Activated CD4-positive, CD25-positive, alpha-beta regulatory T cell treated with anti-CD3 and anti-CD28 coated beads, Interleukin-2, amount 50 U/mL, for 24 hours (primary cell): ENCODE data around the gene SIRT1.
"Not testable (repeated sequence)": the region's sequence is repeated elsewhere in the genome, so short reads cannot be mapped to it uniquely, and the experiment has no call there.

ENCODE experiments used
- ATAC-seq, 2 donors: fragments of 150-1000 bp; cut with Tn5 transposase; one replicate each; pipeline ENCODE4 v1.10.0; 2021; ENCODE audit warnings: mild to moderate bottlenecking in 1 of 2, moderate library complexity in 1 of 2

The SIRT1 gene

GRCh38 chr10:67884313-67884841 lies at the start of gene SIRT1:
SIRT1 (plus strand) TSS chr10:67884656; CDS start chr10:67884722, 66 bp downstream.
- peak; percentile 80 to 81 for ATAC-seq

- not testable (repeated sequence) for ATAC-seq
Observed at GRCh38 chr10:67835541-67836394, 48.7 kb upstream of the SIRT1 start.

- ATAC-seq: no peak
Observed at GRCh38 chr10:67836488-67836887, 48.0 kb upstream of the SIRT1 start.

GRCh38 chr10:67836972-67837371 lies 47.5 kb upstream of the SIRT1 start:
- no peak for ATAC-seq

GRCh38 chr10:67837541-67838314 lies 46.7 kb upstream of the SIRT1 start, which contains the start of gene DNAJC12:
DNAJC12 (minus strand) TSS chr10:67838188; CDS start chr10:67838011, 177 bp downstream.
- ATAC-seq: peak; percentile 41 to 76

GRCh38 chr10:67839511-67839910 lies 44.9 kb upstream of the SIRT1 start:
- not testable (repeated sequence) for ATAC-seq

GRCh38 chr10:67839951-67840350 lies 44.5 kb upstream of the SIRT1 start:
- no peak for ATAC-seq

- ATAC-seq: no peak
Observed at GRCh38 chr10:67841737-67842136, 42.7 kb upstream of the SIRT1 start.

- no peak for ATAC-seq
Observed at GRCh38 chr10:67843284-67843683, 41.2 kb upstream of the SIRT1 start.

- ATAC-seq: peak; percentile 95 to 96
Observed at GRCh38 chr10:67849331-67850011, 35.0 kb upstream of the SIRT1 start.

- no peak for ATAC-seq
Observed at GRCh38 chr10:67851186-67851585, 33.3 kb upstream of the SIRT1 start.

GRCh38 chr10:67852761-67853160 lies 31.7 kb upstream of the SIRT1 start:
- ATAC-seq: no peak

GRCh38 chr10:67853512-67853911 lies 30.9 kb upstream of the SIRT1 start:
- no peak for ATAC-seq

- no peak for ATAC-seq
Observed at GRCh38 chr10:67858971-67859370, 25.5 kb upstream of the SIRT1 start.

- no peak for ATAC-seq
Observed at GRCh38 chr10:67861750-67862432, 22.6 kb upstream of the SIRT1 start.

GRCh38 chr10:67863094-67863493 lies 21.4 kb upstream of the SIRT1 start:
- ATAC-seq: no peak

GRCh38 chr10:67864607-67865371 lies 19.7 kb upstream of the SIRT1 start:
- ATAC-seq: no peak

- no peak for ATAC-seq
Observed at GRCh38 chr10:67868132-67868531, 16.3 kb upstream of the SIRT1 start.

GRCh38 chr10:67869996-67870395 lies 14.5 kb upstream of the SIRT1 start:
- ATAC-seq: no peak

- no peak for ATAC-seq
Observed at GRCh38 chr10:67875340-67876238, 8.9 kb upstream of the SIRT1 start.
